A673 (cell line): ENCODE measurements around the gene POLDIP2. TPM values are rescaled to one million over a fixed set of nuclear protein-coding genes. Genes with fewer than 3 reads are reported as not detected.
A peak's percentile ranks its signal among the peaks of the same experiment; 100 is the strongest.

ENCODE experiments used
- BruUV-seq: library from RNA; stranded (reverse); fragments of 400-500 nt; replicated peaks from 2 replicates; lab custom pipeline; 2021; lab: Mats Ljungman, UMichigan
- CTCF ChIA-PET: fragments of 300-600 bp; sonication (Branson Sonifier 250); formaldehyde crosslinking; loops from one replicate; lab custom pipeline; 2022; ENCODE audit warnings: antibody characterized with exemption; lab: Charles Lee
- POLR2A ChIA-PET: fragments of 300-600 bp; sonication (Branson Sonifier 250); formaldehyde crosslinking; loops from one replicate; lab custom pipeline; 2022; ENCODE audit warnings: antibody characterized with exemption; ENCODE audit not compliant: low non-redundant PET; lab: Charles Lee
- DNase-seq: peaks from one replicate; pipeline ENCODE4 v3.0.0-alpha.2; 2015; ENCODE audit warnings: low spot score
- H3K27ac ChIP-seq: fragments of 200-600 bp; sonication (generic); 2 replicates; pipeline ENCODE4 v1.5.1; 2016; ENCODE audit warnings: mixed run types, low read depth, mild to moderate bottlenecking, mixed read lengths, antibody characterized with exemption, low read length; ENCODE audit not compliant: poor library complexity, severe bottlenecking
- H3K27me3 ChIP-seq: fragments of 200-600 bp; sonication (generic); replicated peaks from 2 replicates; pipeline ENCODE4 v1.6.1; 2017; ENCODE audit warnings: mixed run types, low read depth, mild to moderate bottlenecking, mixed read lengths, antibody characterized with exemption, low read length; ENCODE audit not compliant: insufficient read depth, poor library complexity
- H3K36me3 ChIP-seq: fragments of 200-600 bp; sonication (generic); 2 replicates; pipeline ENCODE4 v1.6.1; 2016; ENCODE audit warnings: mixed run types, mild to moderate bottlenecking, mixed read lengths, antibody characterized with exemption, low read length; ENCODE audit not compliant: insufficient read depth, poor library complexity, severe bottlenecking
- H3K4me1 ChIP-seq: fragments of 200-600 bp; sonication (generic); 2 replicates; pipeline ENCODE4 v1.6.1; 2017; ENCODE audit warnings: mixed run types, mild to moderate bottlenecking, mixed read lengths, antibody characterized with exemption, low read length; ENCODE audit not compliant: insufficient read depth, poor library complexity, severe bottlenecking
- H3K4me3 ChIP-seq: fragments of 200-600 bp; sonication (generic); 2 replicates; pipeline ENCODE4 v1.5.1; 2016; ENCODE audit warnings: low read depth, mixed run types, mild to moderate bottlenecking, mixed read lengths, low read length; ENCODE audit not compliant: poor library complexity, severe bottlenecking
- H3K9me3 ChIP-seq: fragments of 200-600 bp; sonication (generic); 2 replicates; pipeline ENCODE4 v1.6.1; 2016; ENCODE audit warnings: mixed run types, low read depth, mild to moderate bottlenecking, mixed read lengths, antibody characterized with exemption, low read length; ENCODE audit not compliant: poor library complexity, severe bottlenecking
- EZH2 ChIP-seq: fragments of 200-600 bp; sonication (generic); IDR thresholded peaks from 2 replicates; pipeline ENCODE4 v1.6.1; 2017; ENCODE audit warnings: borderline replicate concordance, low read depth, mild to moderate bottlenecking, mixed read lengths, antibody characterized with exemption, low read length; ENCODE audit not compliant: poor library complexity, severe bottlenecking
- intact Hi-C: fragments of 100-400 bp; cut with micrococcal nuclease; formaldehyde crosslinking; loops from one replicate; pipeline ENCODE4 v1.10.0; 2022; ENCODE audit not compliant: unreplicated experiment
- total RNA-seq: library from RNA; stranded (reverse); gene quantifications from 2 replicates; pipeline ENCODE4 v1.2.3, GENCODE V29; 2021
- TF ChIP-seq, protein P1 (sequence below): fragments of 300-800, 200-600 bp; sonication (generic); conservative IDR thresholded peaks from 2 replicates; pipeline ENCODE4 v1.5.1; 2017; ENCODE audit warnings: low read depth, mild to moderate bottlenecking, antibody characterized with exemption, low read length, moderate library complexity, mixed read lengths

The POLDIP2 gene
- total RNA-seq, 1 experiment from 2014 or later, result 115 TPM

DNA sequence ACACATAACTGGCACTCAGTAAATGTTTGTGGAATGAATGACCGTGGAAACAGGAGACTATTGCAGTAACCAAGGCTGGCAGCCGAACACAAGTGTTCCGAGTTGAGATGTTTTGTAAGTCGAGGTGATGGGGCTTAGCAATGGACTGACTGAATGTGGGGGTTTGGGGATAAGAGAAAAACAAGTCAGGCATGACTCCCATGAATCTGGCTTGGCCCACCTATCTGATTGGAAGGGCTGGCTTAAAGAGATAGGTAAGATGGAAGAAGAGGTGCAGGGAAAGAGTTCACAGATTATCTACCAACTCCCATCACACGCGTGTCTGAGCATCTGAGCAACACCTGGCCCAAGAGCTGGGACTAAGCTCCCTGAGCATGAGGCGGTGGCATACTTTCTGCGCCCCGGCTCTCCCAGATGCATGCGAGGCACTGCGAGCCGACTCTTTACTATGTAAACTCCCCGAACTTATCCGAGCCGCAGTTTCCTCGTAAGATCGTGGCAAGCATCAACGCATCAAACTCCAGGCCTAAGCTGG is 22.6 kb downstream of the POLDIP2 start:
- ChIA-PET CTCF (interaction anchor here (1.1 kb wide), 1 partner anchor 9 kb away, joined by 3 read pairs; no protein-coding TSS in a partner anchor), POLR2A (interaction anchor here (0.9 to 1.5 kb wide), 2 partner anchors 11 to 23 kb away, joined by 3 to 8 read pairs; partner anchors contain the start of gene POLDIP2)
- TF ChIP-seq EZH2, result no peak
- TF ChIP-seq, protein P1, sequence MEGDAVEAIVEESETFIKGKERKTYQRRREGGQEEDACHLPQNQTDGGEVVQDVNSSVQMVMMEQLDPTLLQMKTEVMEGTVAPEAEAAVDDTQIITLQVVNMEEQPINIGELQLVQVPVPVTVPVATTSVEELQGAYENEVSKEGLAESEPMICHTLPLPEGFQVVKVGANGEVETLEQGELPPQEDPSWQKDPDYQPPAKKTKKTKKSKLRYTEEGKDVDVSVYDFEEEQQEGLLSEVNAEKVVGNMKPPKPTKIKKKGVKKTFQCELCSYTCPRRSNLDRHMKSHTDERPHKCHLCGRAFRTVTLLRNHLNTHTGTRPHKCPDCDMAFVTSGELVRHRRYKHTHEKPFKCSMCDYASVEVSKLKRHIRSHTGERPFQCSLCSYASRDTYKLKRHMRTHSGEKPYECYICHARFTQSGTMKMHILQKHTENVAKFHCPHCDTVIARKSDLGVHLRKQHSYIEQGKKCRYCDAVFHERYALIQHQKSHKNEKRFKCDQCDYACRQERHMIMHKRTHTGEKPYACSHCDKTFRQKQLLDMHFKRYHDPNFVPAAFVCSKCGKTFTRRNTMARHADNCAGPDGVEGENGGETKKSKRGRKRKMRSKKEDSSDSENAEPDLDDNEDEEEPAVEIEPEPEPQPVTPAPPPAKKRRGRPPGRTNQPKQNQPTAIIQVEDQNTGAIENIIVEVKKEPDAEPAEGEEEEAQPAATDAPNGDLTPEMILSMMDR, result no peak
- H3K27me3 ChIP-seq, result no peaks in the 10 kb centered on the region
- peak overlapping the region; percentile 48 for H3K27ac ChIP-seq
- peaks cover 11% of the 10 kb centered on the region for H3K4me1 ChIP-seq
- intact Hi-C loops, result no loop called here
- DNase-seq, result no peak
- peak overlapping the region; percentile 86 for H3K4me3 ChIP-seq
- BruUV-seq, result no TSS peak
- peaks cover 4% of the 10 kb centered on the region for H3K36me3 ChIP-seq
- H3K9me3 ChIP-seq, result no peaks in the 10 kb centered on the region

GRCh38 chr17:28334171-28334570 is 23.2 kb downstream of the POLDIP2 start:
- Histone ChIP-seq H3K27ac (peak overlapping the region; percentile 48), H3K27me3 (no peaks in the 10 kb centered on the region), H3K4me3 (peak overlapping the region; percentile 86), H3K4me1 (peaks cover 11% of the 10 kb centered on the region), H3K36me3 (peaks cover 8% of the 10 kb centered on the region), H3K9me3 (no peaks in the 10 kb centered on the region)
- TF ChIP-seq, protein P1, result no peak
- ChIA-PET CTCF (no interaction called here), POLR2A (no interaction called here)
- BruUV-seq, result no TSS peak
- intact Hi-C loops, result no loop called here
- DNase-seq, result no peak

GRCh38 chr17:28333083-28333746 is 24.1 kb downstream of the POLDIP2 start:
- Histone ChIP-seq H3K4me1 (peaks cover 11% of the 10 kb centered on the region), H3K4me3 (no peak overlapping the region), H3K9me3 (no peaks in the 10 kb centered on the region), H3K36me3 (peaks cover 17% of the 10 kb centered on the region), H3K27me3 (no peaks in the 10 kb centered on the region), H3K27ac (no peak overlapping the region)
- no peak for TF ChIP-seq EZH2
- TF ChIP-seq, protein P1, result no peak
- TSS peak; percentile 26 for BruUV-seq
- POLR2A ChIA-PET, result interaction anchor here (0.6 kb wide), 1 partner anchor 43 kb away, joined by 4 read pairs; no protein-coding TSS in a partner anchor
- CTCF ChIA-PET, result no interaction called here
- DNase-seq, result no peak
- intact Hi-C loops, result no loop called here
